HepG2 (cell line): ENCODE measurements around the gene ARFGAP3. TPM values are rescaled to one million over a fixed set of nuclear protein-coding genes. Genes with fewer than 3 reads are reported as not detected.

ENCODE experiments used
- ATF7-NPFF ChIP-seq: sonication (generic); formaldehyde crosslinking; IDR thresholded peaks from 2 replicates; pipeline ENCODE4 v1.8.1; 2023; ENCODE audit warnings: mild to moderate bottlenecking, low read depth, missing genetic modification reagents, moderate library complexity
- CHD2 ChIP-seq: IDR thresholded peaks from 2 replicates; pipeline ENCODE4 v1.6.1; 2011; ENCODE audit warnings: low read depth, low read length, improper control_type of control experiment
- DNMT3B ChIP-seq: conservative IDR thresholded peaks from 2 replicates; pipeline ENCODE4 v1.6.1; 2016; ENCODE audit warnings: missing biosample characterization, control low read depth
- HIVEP1 ChIP-seq: sonication (generic); formaldehyde crosslinking; IDR thresholded peaks from 2 replicates; pipeline ENCODE4 v1.4.0; 2020; ENCODE audit warnings: mild to moderate bottlenecking, missing genetic modification reagents
- HOXA3 ChIP-seq: sonication (generic); formaldehyde crosslinking; IDR thresholded peaks from 2 replicates; pipeline ENCODE4 v1.5.0; 2020; ENCODE audit warnings: missing genetic modification reagents
- JUNB ChIP-seq: sonication (generic); formaldehyde crosslinking; IDR thresholded peaks from 2 replicates; pipeline ENCODE4 v1.8.0; 2022; ENCODE audit warnings: missing genetic modification reagents, mild to moderate bottlenecking, borderline replicate concordance
- LCORL ChIP-seq, 2 experiments: fragments of 450-650 bp in 1 of 2; sonication (generic) in 1 of 2; formaldehyde crosslinking in 1 of 2; IDR thresholded peaks; 2 replicates each; pipeline versions ENCODE4 v1.5.0 to v1.6.1; 2017 to 2020; ENCODE audit warnings: antibody characterized with exemption in 1 of 2, missing genetic modification reagents in 1 of 2
- MED1 ChIP-seq: sonication (generic); formaldehyde crosslinking; IDR thresholded peaks from 2 replicates; pipeline ENCODE4 v1.4.0; 2020; ENCODE audit warnings: missing genetic modification reagents
- MIER2 ChIP-seq: IDR thresholded peaks from 2 replicates; pipeline ENCODE4 v1.6.1; 2016; ENCODE audit warnings: missing biosample characterization, missing genetic modification reagents
- MYC ChIP-seq: sonication (generic); formaldehyde crosslinking; IDR thresholded peaks from 2 replicates; pipeline ENCODE4 v1.9.0; 2021; ENCODE audit warnings: missing genetic modification reagents, borderline replicate concordance
- RARA ChIP-seq: IDR thresholded peaks from 2 replicates; pipeline ENCODE4 v1.6.1; 2016; ENCODE audit warnings: missing genetic modification reagents, missing compliant biosample characterization
- SIN3A ChIP-seq: IDR thresholded peaks from 2 replicates; pipeline ENCODE4 v1.6.1; 2011; ENCODE audit warnings: low read depth, mild to moderate bottlenecking, control low read depth, low read length, borderline replicate concordance
- ZNF205 ChIP-seq: IDR thresholded peaks from 2 replicates; pipeline ENCODE4 v1.6.1; 2018; ENCODE audit warnings: missing biosample characterization, missing genetic modification reagents
- ZNF253 ChIP-seq: sonication (generic); formaldehyde crosslinking; IDR thresholded peaks from 2 replicates; pipeline ENCODE4 v1.8.0; 2022; ENCODE audit warnings: mild to moderate bottlenecking, missing genetic modification reagents, borderline replicate concordance
- ZNF557 ChIP-seq: sonication (generic); formaldehyde crosslinking; IDR thresholded peaks from 2 replicates; pipeline ENCODE4 v1.4.0; 2020; ENCODE audit warnings: missing genetic modification reagents
- ZNF737 ChIP-seq: sonication (generic); formaldehyde crosslinking; IDR thresholded peaks from 2 replicates; pipeline ENCODE4 v1.5.0; 2020; ENCODE audit warnings: missing genetic modification reagents, mild to moderate bottlenecking, borderline replicate concordance
- polyA plus RNA-seq, 8 experiments: library from polyadenylated mRNA; depleted of rRNA in 3 of 8; stranded (reverse) in 7 of 8; unstranded in 1 of 8; fragments of >200 nt; fragmentation: Illumina TruSeq in 4 of 8; extraction: Trizol in 4 of 8; gene quantifications; 2 replicates each; pipeline versions ENCODE4 v1.2.1 to v1.2.3, GENCODE V29; 2011 to 2016; ENCODE audit warnings: low read depth in 4 of 8, missing spikeins in 1 of 8, mixed read lengths in 1 of 8; ENCODE audit not compliant: insufficient read depth in 1 of 8
- total RNA-seq, 5 experiments: library from RNA; depleted of rRNA; stranded (reverse); fragments of >200 nt; fragmentation: Illumina TruSeq; extraction: Trizol; gene quantifications; 2 replicates each; pipeline ENCODE4 v1.2.3, GENCODE V29; 2016; ENCODE audit warnings: low read depth in 1 of 5
- TF ChIP-seq, protein P1 (sequence below): IDR thresholded peaks from 2 replicates; pipeline ENCODE4 v1.6.1; 2012; ENCODE audit warnings: inconsistent platforms
- TF ChIP-seq, protein P2 (sequence below): sonication (generic); formaldehyde crosslinking; IDR thresholded peaks from 2 replicates; pipeline ENCODE4 v1.4.0; 2020; ENCODE audit warnings: mild to moderate bottlenecking, missing genetic modification reagents, borderline replicate concordance
- TF ChIP-seq, protein P3 (sequence below): sonication (generic); formaldehyde crosslinking; IDR thresholded peaks from 2 replicates; pipeline ENCODE4 v1.5.0; 2020; ENCODE audit warnings: missing genetic modification reagents
- TF ChIP-seq, protein P4 (sequence below), 2 experiments: IDR thresholded peaks; 2 replicates each; pipeline ENCODE4 v1.6.1; 2011 to 2012; ENCODE audit warnings: low read length in 2 of 2, borderline replicate concordance in 1 of 2, low read depth in 1 of 2, mild to moderate bottlenecking in 1 of 2, moderate library complexity in 1 of 2

The ARFGAP3 gene
- total and polyA plus RNA-seq, 2 of the 13 experiments (the other 11 are each of a cell fraction or from before 2014, with no cell fraction given), result 41.7 to 61.6 TPM

DNA sequence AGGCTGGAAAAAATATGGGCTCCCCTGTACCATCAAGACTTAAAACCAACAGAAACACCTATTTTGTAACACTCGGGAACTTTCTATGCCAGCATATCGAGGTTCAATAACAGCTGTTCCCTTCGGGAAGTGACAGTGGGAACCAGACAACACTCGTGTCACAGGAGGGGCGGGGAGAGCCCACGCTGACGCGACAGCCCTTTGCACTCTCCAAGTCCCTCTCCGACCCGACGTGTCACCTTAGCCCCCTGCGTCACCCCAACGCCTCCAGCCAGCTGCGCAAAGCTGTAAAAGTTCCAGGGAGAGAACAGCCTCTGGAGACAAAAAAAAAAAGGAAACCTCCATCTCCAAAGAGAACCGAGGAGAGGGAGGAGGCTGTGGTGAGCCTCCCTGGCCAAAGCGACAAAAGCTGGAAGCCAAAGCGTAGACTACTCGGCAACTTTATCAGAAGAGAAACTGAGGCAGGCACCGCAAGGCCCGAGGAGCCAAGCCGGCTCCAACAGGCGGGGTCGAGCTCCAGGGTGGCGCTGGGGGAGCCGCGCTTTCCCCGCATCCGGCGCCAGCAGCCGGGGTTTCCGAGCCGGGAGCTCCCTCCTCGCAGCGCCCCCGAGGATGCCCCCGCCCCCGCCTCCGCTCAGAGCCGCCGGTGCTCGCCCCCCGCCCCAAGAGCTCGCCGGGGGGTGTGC is 751 bp downstream of the ARFGAP3 start (continued):
- TF ChIP-seq MYC (CRISPR knock-in tag) (peak; percentile 26; the same call in 1 of the 2 replicates), ZNF557 (CRISPR knock-in tag) (no peak), HOXA3 (peak; percentile 41; the same call in 1 of the 2 replicates), ZNF253 (no peak), RARA (CRISPR knock-in tag) (peak; percentile 48; the same call in 1 of the 2 replicates), JUNB (no peak), ZNF205 (CRISPR knock-in tag) (peak; percentile 21; the same call in 1 of the 2 replicates), DNMT3B (no peak), SIN3A (0 out of 2 replicates have a peak, but pooled peaks have one; percentile 30), CHD2 (no peak), MED1 (CRISPR knock-in tag) (no peak), LCORL (IDR thresholded peaks at IDR 0.05) (no peak), LCORL (CRISPR knock-in tag; IDR thresholded peaks at IDR 0.05) (no peak; the same call in 1 of the 2 replicates), ATF7-NPFF (CRISPR knock-in tag) (no peak), HIVEP1 (CRISPR knock-in tag) (0 out of 2 replicates have a peak, but pooled peaks have one; percentile 31), ZNF737 (CRISPR knock-in tag) (no peak), MIER2 (0 out of 2 replicates have a peak, but pooled peaks have one; percentile 11)
- TF ChIP-seq, protein P1, sequence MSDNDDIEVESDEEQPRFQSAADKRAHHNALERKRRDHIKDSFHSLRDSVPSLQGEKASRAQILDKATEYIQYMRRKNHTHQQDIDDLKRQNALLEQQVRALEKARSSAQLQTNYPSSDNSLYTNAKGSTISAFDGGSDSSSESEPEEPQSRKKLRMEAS, result peak; percentile 53
- TF ChIP-seq, protein P2, sequence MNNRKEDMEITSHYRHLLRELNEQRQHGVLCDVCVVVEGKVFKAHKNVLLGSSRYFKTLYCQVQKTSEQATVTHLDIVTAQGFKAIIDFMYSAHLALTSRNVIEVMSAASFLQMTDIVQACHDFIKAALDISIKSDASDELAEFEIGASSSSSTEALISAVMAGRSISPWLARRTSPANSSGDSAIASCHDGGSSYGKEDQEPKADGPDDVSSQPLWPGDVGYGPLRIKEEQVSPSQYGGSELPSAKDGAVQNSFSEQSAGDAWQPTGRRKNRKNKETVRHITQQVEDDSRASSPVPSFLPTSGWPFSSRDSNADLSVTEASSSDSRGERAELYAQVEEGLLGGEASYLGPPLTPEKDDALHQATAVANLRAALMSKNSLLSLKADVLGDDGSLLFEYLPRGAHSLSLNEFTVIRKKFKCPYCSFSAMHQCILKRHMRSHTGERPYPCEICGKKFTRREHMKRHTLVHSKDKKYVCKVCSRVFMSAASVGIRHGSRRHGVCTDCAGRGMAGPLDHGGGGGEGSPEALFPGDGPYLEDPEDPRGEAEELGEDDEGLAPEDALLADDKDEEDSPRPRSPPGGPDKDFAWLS (CRISPR knock-in tag), result no peak
- TF ChIP-seq, protein P3, sequence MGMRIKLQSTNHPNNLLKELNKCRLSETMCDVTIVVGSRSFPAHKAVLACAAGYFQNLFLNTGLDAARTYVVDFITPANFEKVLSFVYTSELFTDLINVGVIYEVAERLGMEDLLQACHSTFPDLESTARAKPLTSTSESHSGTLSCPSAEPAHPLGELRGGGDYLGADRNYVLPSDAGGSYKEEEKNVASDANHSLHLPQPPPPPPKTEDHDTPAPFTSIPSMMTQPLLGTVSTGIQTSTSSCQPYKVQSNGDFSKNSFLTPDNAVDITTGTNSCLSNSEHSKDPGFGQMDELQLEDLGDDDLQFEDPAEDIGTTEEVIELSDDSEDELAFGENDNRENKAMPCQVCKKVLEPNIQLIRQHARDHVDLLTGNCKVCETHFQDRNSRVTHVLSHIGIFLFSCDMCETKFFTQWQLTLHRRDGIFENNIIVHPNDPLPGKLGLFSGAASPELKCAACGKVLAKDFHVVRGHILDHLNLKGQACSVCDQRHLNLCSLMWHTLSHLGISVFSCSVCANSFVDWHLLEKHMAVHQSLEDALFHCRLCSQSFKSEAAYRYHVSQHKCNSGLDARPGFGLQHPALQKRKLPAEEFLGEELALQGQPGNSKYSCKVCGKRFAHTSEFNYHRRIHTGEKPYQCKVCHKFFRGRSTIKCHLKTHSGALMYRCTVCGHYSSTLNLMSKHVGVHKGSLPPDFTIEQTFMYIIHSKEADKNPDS (CRISPR knock-in tag), result no peak
- TF ChIP-seq, protein P4, sequence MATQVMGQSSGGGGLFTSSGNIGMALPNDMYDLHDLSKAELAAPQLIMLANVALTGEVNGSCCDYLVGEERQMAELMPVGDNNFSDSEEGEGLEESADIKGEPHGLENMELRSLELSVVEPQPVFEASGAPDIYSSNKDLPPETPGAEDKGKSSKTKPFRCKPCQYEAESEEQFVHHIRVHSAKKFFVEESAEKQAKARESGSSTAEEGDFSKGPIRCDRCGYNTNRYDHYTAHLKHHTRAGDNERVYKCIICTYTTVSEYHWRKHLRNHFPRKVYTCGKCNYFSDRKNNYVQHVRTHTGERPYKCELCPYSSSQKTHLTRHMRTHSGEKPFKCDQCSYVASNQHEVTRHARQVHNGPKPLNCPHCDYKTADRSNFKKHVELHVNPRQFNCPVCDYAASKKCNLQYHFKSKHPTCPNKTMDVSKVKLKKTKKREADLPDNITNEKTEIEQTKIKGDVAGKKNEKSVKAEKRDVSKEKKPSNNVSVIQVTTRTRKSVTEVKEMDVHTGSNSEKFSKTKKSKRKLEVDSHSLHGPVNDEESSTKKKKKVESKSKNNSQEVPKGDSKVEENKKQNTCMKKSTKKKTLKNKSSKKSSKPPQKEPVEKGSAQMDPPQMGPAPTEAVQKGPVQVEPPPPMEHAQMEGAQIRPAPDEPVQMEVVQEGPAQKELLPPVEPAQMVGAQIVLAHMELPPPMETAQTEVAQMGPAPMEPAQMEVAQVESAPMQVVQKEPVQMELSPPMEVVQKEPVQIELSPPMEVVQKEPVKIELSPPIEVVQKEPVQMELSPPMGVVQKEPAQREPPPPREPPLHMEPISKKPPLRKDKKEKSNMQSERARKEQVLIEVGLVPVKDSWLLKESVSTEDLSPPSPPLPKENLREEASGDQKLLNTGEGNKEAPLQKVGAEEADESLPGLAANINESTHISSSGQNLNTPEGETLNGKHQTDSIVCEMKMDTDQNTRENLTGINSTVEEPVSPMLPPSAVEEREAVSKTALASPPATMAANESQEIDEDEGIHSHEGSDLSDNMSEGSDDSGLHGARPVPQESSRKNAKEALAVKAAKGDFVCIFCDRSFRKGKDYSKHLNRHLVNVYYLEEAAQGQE (IDR thresholded peaks at IDR 0.05; ENCODE audit: borderline replicate concordance in 1 of 2, low read depth in 1 of 2, low read length in 2 of 2), result 0 out of 4 replicates have a peak, but pooled peaks of 1 of the 2 experiments have one; percentile 13
